ENCODE data around the gene OLFM3.

OLFM3 gene

GRCh38 chr1:101943237-101943636 is 53.5 kb downstream of the OLFM3 start:
- DNase-seq: no peak

- DNase-seq: no peak
These were observed 54.1 kb downstream of the OLFM3 start for GRCh38 chr1:101942516-101943193.

- no peak for DNase-seq
These were observed 58.0 kb downstream of the OLFM3 start for GRCh38 chr1:101938681-101939080.

- DNase-seq: no peak
These were observed 67.4 kb downstream of the OLFM3 start for GRCh38 chr1:101929343-101929742.

- no peak for DNase-seq
These were observed 67.9 kb downstream of the OLFM3 start for GRCh38 chr1:101928829-101929228.

- no peak for DNase-seq
These were observed 72.0 kb downstream of the OLFM3 start for GRCh38 chr1:101924700-101925099.

- no peak for DNase-seq
These were observed 76.1 kb downstream of the OLFM3 start for GRCh38 chr1:101920577-101920976.

GRCh38 chr1:101918277-101918676 is 78.4 kb downstream of the OLFM3 start:
- no peak for DNase-seq

- DNase-seq: no peak
These were observed 81.1 kb downstream of the OLFM3 start for GRCh38 chr1:101915597-101915996.

GRCh38 chr1:101914473-101915242 is 82.1 kb downstream of the OLFM3 start:
- no peak for DNase-seq

- DNase-seq: no peak
These were observed 84.8 kb downstream of the OLFM3 start for GRCh38 chr1:101911894-101912293.

- no peak for DNase-seq
These were observed 87.7 kb downstream of the OLFM3 start for GRCh38 chr1:101908980-101909379.

GRCh38 chr1:101907264-101907663 is 89.5 kb downstream of the OLFM3 start:
- no peak for DNase-seq

- peak; percentile 48 for DNase-seq
These were observed 91.4 kb downstream of the OLFM3 start for GRCh38 chr1:101905283-101905835.

GRCh38 chr1:101902199-101902598 is 94.5 kb downstream of the OLFM3 start:
- no peak for DNase-seq

- no peak for DNase-seq
These were observed 98.6 kb downstream of the OLFM3 start for GRCh38 chr1:101898137-101898536.

GRCh38 chr1:101884621-101885020 is 112.1 kb downstream of the OLFM3 start:
- DNase-seq: no peak

- DNase-seq: no peak
These were observed 120.8 kb downstream of the OLFM3 start for GRCh38 chr1:101875891-101876290.

- DNase-seq: no peak
These were observed 123.1 kb downstream of the OLFM3 start for GRCh38 chr1:101873672-101874071.

- DNase-seq: no peak
These were observed 136.8 kb downstream of the OLFM3 start for GRCh38 chr1:101859941-101860340.

- no peak for DNase-seq
These were observed 142.5 kb downstream of the OLFM3 start for GRCh38 chr1:101854271-101854670.

GRCh38 chr1:101852936-101853335 is 143.8 kb downstream of the OLFM3 start:
- DNase-seq: no peak

- no peak for DNase-seq
These were observed 147.4 kb downstream of the OLFM3 start for GRCh38 chr1:101849356-101849755.

- no peak for DNase-seq
These were observed 149.1 kb downstream of the OLFM3 start for GRCh38 chr1:101847626-101848025.

All from NCI-H1417 treated with DMSO at 0.1 percent for 48 hours (cell line).